Measurements from ENCODE around the gene SOD2. TPM values are rescaled to one million over a fixed set of nuclear protein-coding genes. Genes with fewer than 3 reads are reported as not detected.
"Not testable (repeated sequence)": the region's sequence is repeated elsewhere in the genome, so short reads cannot be mapped to it uniquely, and the experiment has no call there.

SOD2 gene
- total and polyA plus RNA-seq, 12 donors: 129 to 3,032 (median 386) TPM

GRCh38 chr6:159715605-159716004 is 22.6 kb upstream of the SOD2 start:
- no peak for DNase-seq
- H3K36me3 ChIP-seq (replicated peaks in 1 of 2): no peaks in the 10 kb centered on the region
- H3K27ac ChIP-seq: peak overlapping the region; percentile 90 to 97 (median 92)
- H3K4me3 ChIP-seq: no peak overlapping the region
- no peak for TF ChIP-seq CTCF (IDR thresholded peaks at IDR 0.05)
- no peak for TF ChIP-seq POLR2A (IDR thresholded peaks at IDR 0.05)
- peaks cover 7 to 27% of the 10 kb centered on the region in 2 donors for H3K4me1 ChIP-seq (replicated peaks in 1 of 2)
- intact Hi-C loops (cut with DNase I): no loop called here
- no peaks in the 10 kb centered on the region for H3K9me3 ChIP-seq (replicated peaks in 1 of 3)
- H3K27me3 ChIP-seq: no peaks in the 10 kb centered on the region
- 94 to 100% (median 97%) methylated on average over 3 of the region's 3 CpGs for WGBS, 4 donors

GRCh38 chr6:159715166-159715565 is 22.1 kb upstream of the SOD2 start:
- H3K9me3 ChIP-seq (replicated peaks in 1 of 3): no peaks in the 10 kb centered on the region
- peaks cover 7 to 27% of the 10 kb centered on the region in 2 donors for H3K4me1 ChIP-seq (replicated peaks in 1 of 2)
- no peaks in the 10 kb centered on the region for H3K36me3 ChIP-seq (replicated peaks in 1 of 2)
- WGBS, 4 donors: 72 to 83% (median 75%) methylated on average over 3 of the region's 3 CpGs
- intact Hi-C loops (cut with DNase I): no loop called here
- no peaks in the 10 kb centered on the region for H3K27me3 ChIP-seq
- no peak overlapping the region for H3K4me3 ChIP-seq
- TF ChIP-seq POLR2A (IDR thresholded peaks at IDR 0.05) (no peak), CTCF (IDR thresholded peaks at IDR 0.05) (no peak)
- peak overlapping the region in 4 of 5 donors; percentile 90 to 97 (median 92) for H3K27ac ChIP-seq
- DNase-seq: peak in 1 of 7 donors; percentile 45

- H3K27me3 ChIP-seq: no peaks in the 10 kb centered on the region
- 77 to 89% (median 87%) methylated on average over 5 of the region's 5 CpGs for WGBS, 4 donors
- peak in 1 of 7 donors; percentile 47 for DNase-seq
- intact Hi-C loops (cut with DNase I): no loop called here
- no peaks in the 10 kb centered on the region for H3K9me3 ChIP-seq (replicated peaks in 1 of 3)
- no peaks in the 10 kb centered on the region for H3K36me3 ChIP-seq (replicated peaks in 1 of 2)
- H3K4me1 ChIP-seq (replicated peaks in 1 of 2): peaks cover 7 to 27% of the 10 kb centered on the region in 2 donors
- H3K4me3 ChIP-seq: no peak overlapping the region
- H3K27ac ChIP-seq: no peak overlapping the region
- TF ChIP-seq POLR2A (IDR thresholded peaks at IDR 0.05) (no peak), CTCF (IDR thresholded peaks at IDR 0.05) (no peak)
These were observed 21.4 kb upstream of the SOD2 start for GRCh38 chr6:159714404-159714803.

- WGBS, 4 donors: 80 to 90% (median 87%) methylated on average over 7 of the region's 7 CpGs
- no peak overlapping the region for H3K4me3 ChIP-seq
- peak in 1 of 7 donors; percentile 35 for DNase-seq
These were observed 20.9 kb upstream of the SOD2 start for GRCh38 chr6:159713984-159714383.

GRCh38 chr6:159712389-159712788 is 19.3 kb upstream of the SOD2 start:
- H3K4me1 ChIP-seq (replicated peaks in 1 of 2): peaks cover 7 to 25% of the 10 kb centered on the region in 2 donors
- 84 to 96% (median 91%) methylated on average over 3 of the region's 3 CpGs for WGBS, 4 donors
- H3K9me3 ChIP-seq (replicated peaks in 1 of 3); DNase-seq; H3K36me3 ChIP-seq (replicated peaks in 1 of 2); H3K27ac ChIP-seq; H3K4me3 ChIP-seq; intact Hi-C loops (cut with DNase I); H3K27me3 ChIP-seq: not testable (repeated sequence)

More at GRCh38 chr6:159713984-159714383, 20.9 kb upstream of the SOD2 start:
- Histone ChIP-seq H3K27me3 (no peaks in the 10 kb centered on the region), H3K36me3 (replicated peaks in 1 of 2) (no peaks in the 10 kb centered on the region), H3K4me1 (replicated peaks in 1 of 2) (peaks cover 7 to 27% of the 10 kb centered on the region in 2 donors), H3K9me3 (replicated peaks in 1 of 3) (no peaks in the 10 kb centered on the region), H3K27ac (no peak overlapping the region)
- TF ChIP-seq CTCF (IDR thresholded peaks at IDR 0.05): no peak
- no peak for TF ChIP-seq POLR2A (IDR thresholded peaks at IDR 0.05)
- intact Hi-C loops (cut with DNase I): no loop called here

- intact Hi-C loops (cut with DNase I): not testable (repeated sequence)
- WGBS, 4 donors: 75 to 90% (median 82%) methylated on average over 4 of the region's 4 CpGs
These were observed 17.6 kb upstream of the SOD2 start for GRCh38 chr6:159710603-159711002.

More at GRCh38 chr6:159710603-159711002, 17.6 kb upstream of the SOD2 start:
- not testable (repeated sequence) for DNase-seq; H3K36me3 ChIP-seq (replicated peaks in 1 of 2); H3K27me3 ChIP-seq; H3K27ac ChIP-seq; H3K4me3 ChIP-seq; H3K4me1 ChIP-seq (replicated peaks in 1 of 2); H3K9me3 ChIP-seq (replicated peaks in 1 of 3)
